HG02981 (cell line): Measurements from ENCODE around the gene MB.
"Not testable (repeated sequence)": the region's sequence is repeated elsewhere in the genome, so short reads cannot be mapped to it uniquely, and the experiment has no call there.

Source experiments
- ATAC-seq: cut with Tn5 transposase; IDR thresholded peaks from one replicate; pipeline ENCODE4 v1.9.1; 2021; ENCODE audit warnings: mild to moderate bottlenecking, moderate library complexity; ENCODE audit not compliant: unreplicated experiment

MB gene

GRCh38 chr22:35617137-35617755 is at the start of gene MB:
Gene MB, minus strand, starts transcription at chr22:35617329. Its CDS starts 72 bp downstream, at chr22:35617257.
- no peak for ATAC-seq

- not testable (repeated sequence) for ATAC-seq
Observed at GRCh38 chr22:35666699-35667098, 49.6 kb upstream of the MB start.

- no peak for ATAC-seq
Observed at GRCh38 chr22:35664955-35665587, 47.9 kb upstream of the MB start.

GRCh38 chr22:35663371-35663770 is 46.2 kb upstream of the MB start:
- ATAC-seq: no peak

GRCh38 chr22:35662914-35663313 is 45.8 kb upstream of the MB start:
- no peak for ATAC-seq

GRCh38 chr22:35661464-35661863 is 44.3 kb upstream of the MB start:
- no peak for ATAC-seq

- ATAC-seq: no peak
Observed at GRCh38 chr22:35660291-35661127, 43.4 kb upstream of the MB start.

- ATAC-seq: no peak
Observed at GRCh38 chr22:35657571-35658312, 40.6 kb upstream of the MB start.

- ATAC-seq: no peak
Observed at GRCh38 chr22:35656284-35656752, 39.2 kb upstream of the MB start.

- no peak for ATAC-seq
Observed at GRCh38 chr22:35653824-35654223, 36.7 kb upstream of the MB start.

GRCh38 chr22:35651085-35651484 is 34.0 kb upstream of the MB start:
- no peak for ATAC-seq

- ATAC-seq: no peak
Observed at GRCh38 chr22:35649636-35650250, 32.6 kb upstream of the MB start.

- no peak for ATAC-seq
Observed at GRCh38 chr22:35649026-35649553, 32.0 kb upstream of the MB start.

- no peak for ATAC-seq
Observed at GRCh38 chr22:35648066-35649025, 31.2 kb upstream of the MB start, which contains the start of gene APOL6. Gene APOL6, plus strand, starts transcription at chr22:35648446. Its CDS starts 7,980 bp downstream, at chr22:35656426.

GRCh38 chr22:35645646-35646045 is 28.5 kb upstream of the MB start:
- ATAC-seq: no peak

- no peak for ATAC-seq
Observed at GRCh38 chr22:35643991-35644390, 26.9 kb upstream of the MB start.

- ATAC-seq: no peak
Observed at GRCh38 chr22:35642305-35642741, 25.2 kb upstream of the MB start.

GRCh38 chr22:35641494-35642120 is 24.5 kb upstream of the MB start:
- no peak for ATAC-seq

GRCh38 chr22:35638410-35638809 is 21.3 kb upstream of the MB start:
- ATAC-seq: no peak
